ENCODE data around the gene C3orf20.
"Not testable (repeated sequence)": the region's sequence is repeated elsewhere in the genome, so short reads cannot be mapped to it uniquely, and the experiment has no call there.

The C3orf20 gene

GRCh38 chr3:14725013-14725412 lies 50.1 kb downstream of the C3orf20 start:
- Histone ChIP-seq H3K27ac (ENCODE audit: low read length) (peak overlapping the region; percentile 49), H3K9ac (ENCODE audit: low read length in 2 of 2) (no peak overlapping the region), H3K4me3 (ENCODE audit: low read length in 2 of 2) (no peak overlapping the region), H3K36me3 (ENCODE audit: control insufficient read depth in 2 of 2, insufficient read depth in 2 of 2, low read length in 2 of 2) (no peaks in the 10 kb centered on the region), H3K9me3 (ENCODE audit: control insufficient read depth in 2 of 2, low read length in 2 of 2) (no peaks in the 10 kb centered on the region), H3K4me1 (ENCODE audit: control insufficient read depth, insufficient read depth, low read length) (peaks cover 18% of the 10 kb centered on the region), H3K27me3 (ENCODE audit: control insufficient read depth in 1 of 2, insufficient read depth in 2 of 2, low read length in 2 of 2) (no peaks in the 10 kb centered on the region)

- Histone ChIP-seq H3K4me1 (ENCODE audit: control insufficient read depth, insufficient read depth, low read length) (peaks cover 18% of the 10 kb centered on the region), H3K27me3 (ENCODE audit: control insufficient read depth in 1 of 2, insufficient read depth in 2 of 2, low read length in 2 of 2) (no peaks in the 10 kb centered on the region), H3K27ac (ENCODE audit: low read length) (peak overlapping the region; percentile 49), H3K36me3 (ENCODE audit: control insufficient read depth in 2 of 2, insufficient read depth in 2 of 2, low read length in 2 of 2) (no peaks in the 10 kb centered on the region), H3K4me3 (ENCODE audit: low read length in 2 of 2) (no peak overlapping the region), H3K9me3 (ENCODE audit: control insufficient read depth in 2 of 2, low read length in 2 of 2) (no peaks in the 10 kb centered on the region), H3K9ac (ENCODE audit: low read length in 2 of 2) (no peak overlapping the region)
Measured at GRCh38 chr3:14725564-14726440, 50.9 kb downstream of the C3orf20 start.

GRCh38 chr3:14726441-14726780 lies 51.5 kb downstream of the C3orf20 start:
- H3K9me3 ChIP-seq (ENCODE audit: control insufficient read depth in 2 of 2, low read length in 2 of 2) = no peaks in the 10 kb centered on the region
- no peaks in the 10 kb centered on the region for H3K27me3 ChIP-seq (ENCODE audit: control insufficient read depth in 1 of 2, insufficient read depth in 2 of 2, low read length in 2 of 2)
- H3K9ac ChIP-seq (ENCODE audit: low read length in 2 of 2) = no peak overlapping the region
- H3K36me3 ChIP-seq (ENCODE audit: control insufficient read depth in 2 of 2, insufficient read depth in 2 of 2, low read length in 2 of 2) = no peaks in the 10 kb centered on the region
- no peak overlapping the region for H3K4me3 ChIP-seq (ENCODE audit: low read length in 2 of 2)
- peak overlapping the region; percentile 49 for H3K27ac ChIP-seq (ENCODE audit: low read length)
- H3K4me1 ChIP-seq (ENCODE audit: control insufficient read depth, insufficient read depth, low read length) = peaks cover 18% of the 10 kb centered on the region

- Histone ChIP-seq H3K9me3 (ENCODE audit: control insufficient read depth in 2 of 2, low read length in 2 of 2) (no peaks in the 10 kb centered on the region), H3K36me3 (ENCODE audit: control insufficient read depth in 2 of 2, insufficient read depth in 2 of 2, low read length in 2 of 2) (no peaks in the 10 kb centered on the region), H3K27ac (ENCODE audit: low read length) (no peak overlapping the region), H3K4me3 (ENCODE audit: low read length in 2 of 2) (no peak overlapping the region), H3K4me1 (ENCODE audit: control insufficient read depth, insufficient read depth, low read length) (peaks cover 18% of the 10 kb centered on the region), H3K9ac (ENCODE audit: low read length in 2 of 2) (no peak overlapping the region), H3K27me3 (ENCODE audit: control insufficient read depth in 1 of 2, insufficient read depth in 2 of 2, low read length in 2 of 2) (no peaks in the 10 kb centered on the region)
Measured at GRCh38 chr3:14728113-14728512, 53.2 kb downstream of the C3orf20 start.

GRCh38 chr3:14730703-14731382 lies 55.9 kb downstream of the C3orf20 start:
- H3K9ac ChIP-seq (ENCODE audit: low read length in 2 of 2) = no peak overlapping the region
- H3K9me3 ChIP-seq (ENCODE audit: control insufficient read depth in 2 of 2, low read length in 2 of 2) = no peaks in the 10 kb centered on the region
- H3K4me1 ChIP-seq (ENCODE audit: control insufficient read depth, insufficient read depth, low read length) = peaks cover 11% of the 10 kb centered on the region
- H3K27ac ChIP-seq (ENCODE audit: low read length) = no peak overlapping the region
- H3K36me3 ChIP-seq (ENCODE audit: control insufficient read depth in 2 of 2, insufficient read depth in 2 of 2, low read length in 2 of 2) = no peaks in the 10 kb centered on the region
- H3K4me3 ChIP-seq (ENCODE audit: low read length in 2 of 2) = no peak overlapping the region
- no peaks in the 10 kb centered on the region for H3K27me3 ChIP-seq (ENCODE audit: control insufficient read depth in 1 of 2, insufficient read depth in 2 of 2, low read length in 2 of 2)

- Histone ChIP-seq H3K27ac (ENCODE audit: low read length) (no peak overlapping the region), H3K9me3 (ENCODE audit: control insufficient read depth in 2 of 2, low read length in 2 of 2) (peaks cover 0 to 2% of the 10 kb centered on the region in 2 donors), H3K4me3 (ENCODE audit: low read length in 2 of 2) (no peak overlapping the region), H3K36me3 (ENCODE audit: control insufficient read depth in 2 of 2, insufficient read depth in 2 of 2, low read length in 2 of 2) (no peaks in the 10 kb centered on the region), H3K9ac (ENCODE audit: low read length in 2 of 2) (no peak overlapping the region), H3K27me3 (ENCODE audit: control insufficient read depth in 1 of 2, insufficient read depth in 2 of 2, low read length in 2 of 2) (peaks cover 0 to 3% of the 10 kb centered on the region in 2 donors), H3K4me1 (ENCODE audit: control insufficient read depth, insufficient read depth, low read length) (no peaks in the 10 kb centered on the region)
Measured at GRCh38 chr3:14740983-14741382, 66.0 kb downstream of the C3orf20 start.

- no peak overlapping the region for H3K4me3 ChIP-seq (ENCODE audit: low read length in 2 of 2)
- no peak overlapping the region for H3K27ac ChIP-seq (ENCODE audit: low read length)
- peaks cover 0 to 2% of the 10 kb centered on the region in 2 donors for H3K9me3 ChIP-seq (ENCODE audit: control insufficient read depth in 2 of 2, low read length in 2 of 2)
- H3K9ac ChIP-seq (ENCODE audit: low read length in 2 of 2) = no peak overlapping the region
- no peaks in the 10 kb centered on the region for H3K4me1 ChIP-seq (ENCODE audit: control insufficient read depth, insufficient read depth, low read length)
- H3K27me3 ChIP-seq (ENCODE audit: control insufficient read depth in 1 of 2, insufficient read depth in 2 of 2, low read length in 2 of 2) = peaks cover 0 to 3% of the 10 kb centered on the region in 2 donors
- no peaks in the 10 kb centered on the region for H3K36me3 ChIP-seq (ENCODE audit: control insufficient read depth in 2 of 2, insufficient read depth in 2 of 2, low read length in 2 of 2)
Measured at GRCh38 chr3:14741510-14741909, 66.6 kb downstream of the C3orf20 start.

GRCh38 chr3:14744556-14744955 lies 69.6 kb downstream of the C3orf20 start:
- peaks cover 0 to 3% of the 10 kb centered on the region in 2 donors for H3K27me3 ChIP-seq (ENCODE audit: control insufficient read depth in 1 of 2, insufficient read depth in 2 of 2, low read length in 2 of 2)
- no peak overlapping the region for H3K4me3 ChIP-seq (ENCODE audit: low read length in 2 of 2)
- no peak overlapping the region for H3K27ac ChIP-seq (ENCODE audit: low read length)
- no peaks in the 10 kb centered on the region for H3K4me1 ChIP-seq (ENCODE audit: control insufficient read depth, insufficient read depth, low read length)
- peaks cover 0 to 2% of the 10 kb centered on the region in 2 donors for H3K9me3 ChIP-seq (ENCODE audit: control insufficient read depth in 2 of 2, low read length in 2 of 2)
- no peak overlapping the region for H3K9ac ChIP-seq (ENCODE audit: low read length in 2 of 2)
- no peaks in the 10 kb centered on the region for H3K36me3 ChIP-seq (ENCODE audit: control insufficient read depth in 2 of 2, insufficient read depth in 2 of 2, low read length in 2 of 2)

GRCh38 chr3:14750650-14751049 lies 75.7 kb downstream of the C3orf20 start:
- peaks cover 0 to 4% of the 10 kb centered on the region in 2 donors for H3K9me3 ChIP-seq (ENCODE audit: control insufficient read depth in 2 of 2, low read length in 2 of 2)
- H3K9ac ChIP-seq (ENCODE audit: low read length in 2 of 2) = no peak overlapping the region
- H3K27ac ChIP-seq (ENCODE audit: low read length) = no peak overlapping the region
- no peaks in the 10 kb centered on the region for H3K36me3 ChIP-seq (ENCODE audit: control insufficient read depth in 2 of 2, insufficient read depth in 2 of 2, low read length in 2 of 2)
- no peaks in the 10 kb centered on the region for H3K4me1 ChIP-seq (ENCODE audit: control insufficient read depth, insufficient read depth, low read length)
- H3K27me3 ChIP-seq (ENCODE audit: control insufficient read depth in 1 of 2, insufficient read depth in 2 of 2, low read length in 2 of 2) = no peaks in the 10 kb centered on the region
- no peak overlapping the region for H3K4me3 ChIP-seq (ENCODE audit: low read length in 2 of 2)

- H3K27me3 ChIP-seq (ENCODE audit: control insufficient read depth in 1 of 2, insufficient read depth in 2 of 2, low read length in 2 of 2); H3K27ac ChIP-seq (ENCODE audit: low read length); H3K9ac ChIP-seq (ENCODE audit: low read length in 2 of 2); H3K36me3 ChIP-seq (ENCODE audit: control insufficient read depth in 2 of 2, insufficient read depth in 2 of 2, low read length in 2 of 2); H3K9me3 ChIP-seq (ENCODE audit: control insufficient read depth in 2 of 2, low read length in 2 of 2); H3K4me1 ChIP-seq (ENCODE audit: control insufficient read depth, insufficient read depth, low read length); H3K4me3 ChIP-seq (ENCODE audit: low read length in 2 of 2): not testable (repeated sequence)
Measured at GRCh38 chr3:14752979-14753378, 78.0 kb downstream of the C3orf20 start.
